SKM-1 (cell line): ENCODE results near the gene UTF1.

ENCODE experiments used
- DNase-seq: peaks from one replicate; lab custom pipeline; 2025; ENCODE audit not compliant: unreplicated experiment; lab: John Stamatoyannopoulos, UW

The UTF1 gene

DNA sequence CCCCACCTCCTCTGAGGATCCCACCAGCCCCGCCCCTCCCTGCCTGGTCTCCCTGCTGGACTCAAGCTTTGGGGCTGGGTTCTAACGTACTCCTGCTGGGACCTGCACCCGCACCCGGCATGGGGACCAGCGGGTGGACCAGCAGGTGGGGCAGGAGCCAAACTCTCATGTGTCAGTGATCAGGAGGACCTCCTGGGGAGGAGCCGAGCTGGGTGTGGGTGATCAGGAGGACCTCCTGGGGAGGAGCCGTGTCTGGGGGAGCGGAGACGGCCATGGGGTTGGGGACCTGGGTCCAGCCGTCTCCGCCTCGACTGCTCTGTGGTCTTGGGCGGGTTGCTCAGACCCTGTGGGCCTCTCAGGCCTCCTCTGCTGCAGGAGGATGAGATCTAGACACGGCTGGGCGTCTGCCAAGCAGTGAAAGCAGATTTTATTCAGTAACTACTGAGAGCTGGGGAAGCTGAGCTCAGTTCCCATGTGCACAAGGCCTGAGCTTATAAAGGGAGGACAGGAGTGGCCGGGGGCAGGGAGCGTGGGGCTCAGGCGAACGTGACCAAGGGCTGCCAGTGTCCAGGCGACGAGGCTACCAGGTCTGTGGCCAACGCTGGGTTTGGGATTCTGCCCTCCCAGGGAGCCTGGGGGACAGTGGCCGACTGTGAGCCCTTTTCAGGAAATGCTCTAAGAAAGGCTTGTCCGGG is 33.6 kb upstream of the UTF1 start:
- DNase-seq, result no peak

- no peak for DNase-seq
Measured at GRCh38 chr10:133196936-133197758, 32.9 kb upstream of the UTF1 start.

GRCh38 chr10:133197786-133198185 is 32.2 kb upstream of the UTF1 start:
- no peak for DNase-seq

DNA sequence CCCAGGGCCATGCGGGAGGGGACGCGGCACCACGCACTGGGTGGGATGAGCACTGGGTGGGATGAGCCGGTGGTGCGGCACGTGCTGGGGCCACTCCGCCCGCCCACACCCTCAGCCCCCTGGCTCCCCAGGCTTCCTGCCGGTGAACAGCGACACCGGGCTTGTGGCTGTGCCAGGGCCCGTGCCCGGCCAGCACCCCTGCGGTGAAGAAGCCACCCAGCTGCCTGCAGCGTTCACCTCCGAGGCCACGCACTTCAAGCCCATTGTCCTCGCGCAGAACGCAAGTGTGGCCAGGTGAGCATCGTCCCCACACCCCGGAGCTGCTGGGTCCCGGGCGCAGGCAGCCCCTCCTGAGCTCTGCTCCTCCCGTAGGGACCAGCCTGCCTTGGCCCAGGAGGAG is 31.8 kb upstream of the UTF1 start:
- DNase-seq, result no peak

DNA sequence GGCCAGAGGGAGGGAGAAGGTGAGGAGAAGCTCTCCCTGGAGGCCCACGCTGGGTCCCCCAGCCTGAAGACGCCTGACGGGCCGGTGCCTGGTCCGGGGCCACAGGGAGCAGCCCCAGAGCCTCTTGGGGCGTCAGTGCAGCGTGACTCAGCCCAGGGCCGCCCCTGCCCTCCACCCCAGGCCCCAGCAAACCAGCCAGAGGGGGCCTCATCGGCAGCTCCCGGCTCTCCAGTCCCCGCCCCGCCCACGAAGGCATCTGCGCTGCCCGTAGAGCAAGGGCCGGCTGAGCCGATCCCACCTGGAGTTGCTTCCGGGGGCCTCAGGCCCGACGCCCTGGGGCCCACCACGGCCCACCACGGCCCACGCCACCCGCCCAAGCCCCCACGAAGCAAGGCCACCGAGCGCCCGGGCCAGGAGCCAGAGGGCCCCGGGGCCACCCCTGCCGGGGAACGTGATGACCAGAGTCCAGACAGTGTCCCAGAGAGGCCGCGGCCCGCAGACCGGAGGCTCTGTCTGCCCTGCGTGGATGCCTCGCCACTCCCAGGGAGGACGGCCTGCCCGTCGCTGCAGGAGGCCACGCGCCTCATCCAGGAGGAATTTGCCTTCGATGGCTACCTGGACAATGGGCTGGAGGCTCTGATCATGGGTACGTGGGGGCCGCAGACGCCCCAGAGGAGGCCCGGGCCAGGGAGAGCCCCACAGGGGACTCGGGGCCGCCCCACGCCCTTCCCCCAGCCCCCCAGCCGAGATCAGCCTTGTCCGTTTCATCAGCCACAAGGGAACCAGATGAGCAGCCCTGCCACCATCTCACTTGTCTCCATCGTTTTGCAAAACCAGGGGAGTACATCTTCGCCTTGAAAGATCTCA is 31.2 kb upstream of the UTF1 start:
- no peak for DNase-seq

- DNase-seq, result no peak
Measured at GRCh38 chr10:133199488-133199885, 30.5 kb upstream of the UTF1 start.

DNA sequence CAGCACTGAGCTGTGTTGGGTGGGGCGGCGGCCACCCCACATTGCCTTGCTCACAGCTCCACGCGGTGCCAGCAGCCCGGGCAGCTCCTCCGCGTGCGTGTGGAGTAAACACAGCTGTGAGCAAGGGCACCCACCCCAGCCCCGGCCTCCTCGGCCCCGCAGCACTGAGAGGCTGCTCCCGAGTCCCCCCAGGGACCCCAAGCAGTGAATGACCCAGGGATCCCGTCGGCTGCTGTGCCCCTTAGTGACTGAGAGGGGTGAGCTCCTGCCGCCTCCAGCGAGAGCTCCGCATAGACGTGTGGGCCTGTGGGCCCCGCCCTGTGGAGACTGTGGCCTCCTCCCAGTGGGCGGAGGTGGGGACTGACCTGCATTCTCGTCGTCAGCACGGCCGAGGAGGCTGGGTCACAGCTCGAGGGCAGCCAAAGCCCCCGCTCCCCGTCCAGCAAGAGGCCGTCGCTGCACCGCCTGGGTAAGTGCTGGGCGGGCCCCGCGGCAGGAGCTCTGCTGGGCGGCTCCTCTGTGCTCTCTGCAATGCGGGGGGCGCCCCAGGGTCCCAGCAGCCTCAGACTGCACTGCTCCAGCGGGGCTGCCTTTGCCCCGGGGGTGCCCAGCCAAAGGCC is 29.9 kb upstream of the UTF1 start:
- DNase-seq, result no peak

DNA sequence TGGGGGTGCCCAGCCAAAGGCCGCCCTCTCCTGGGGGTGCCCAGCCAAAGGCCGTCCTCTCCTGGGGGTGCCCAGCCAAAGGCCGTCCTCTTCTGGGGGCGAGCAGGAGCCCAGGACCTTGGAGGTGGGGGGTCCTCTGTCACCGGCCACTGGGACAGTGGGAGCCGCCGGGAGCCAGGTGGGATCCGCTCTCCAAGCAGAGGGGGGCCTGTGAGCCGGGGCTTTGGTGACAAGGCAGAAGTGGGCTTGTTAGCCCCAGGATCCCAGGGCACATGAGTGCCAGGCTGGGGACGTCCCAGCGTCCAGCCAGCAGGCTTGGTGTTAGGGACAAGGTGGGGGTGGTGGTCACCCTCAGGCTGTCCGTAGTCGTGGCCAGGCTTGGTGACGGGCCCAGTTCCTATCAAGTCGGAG is 29.4 kb upstream of the UTF1 start:
- no peak for DNase-seq

DNA sequence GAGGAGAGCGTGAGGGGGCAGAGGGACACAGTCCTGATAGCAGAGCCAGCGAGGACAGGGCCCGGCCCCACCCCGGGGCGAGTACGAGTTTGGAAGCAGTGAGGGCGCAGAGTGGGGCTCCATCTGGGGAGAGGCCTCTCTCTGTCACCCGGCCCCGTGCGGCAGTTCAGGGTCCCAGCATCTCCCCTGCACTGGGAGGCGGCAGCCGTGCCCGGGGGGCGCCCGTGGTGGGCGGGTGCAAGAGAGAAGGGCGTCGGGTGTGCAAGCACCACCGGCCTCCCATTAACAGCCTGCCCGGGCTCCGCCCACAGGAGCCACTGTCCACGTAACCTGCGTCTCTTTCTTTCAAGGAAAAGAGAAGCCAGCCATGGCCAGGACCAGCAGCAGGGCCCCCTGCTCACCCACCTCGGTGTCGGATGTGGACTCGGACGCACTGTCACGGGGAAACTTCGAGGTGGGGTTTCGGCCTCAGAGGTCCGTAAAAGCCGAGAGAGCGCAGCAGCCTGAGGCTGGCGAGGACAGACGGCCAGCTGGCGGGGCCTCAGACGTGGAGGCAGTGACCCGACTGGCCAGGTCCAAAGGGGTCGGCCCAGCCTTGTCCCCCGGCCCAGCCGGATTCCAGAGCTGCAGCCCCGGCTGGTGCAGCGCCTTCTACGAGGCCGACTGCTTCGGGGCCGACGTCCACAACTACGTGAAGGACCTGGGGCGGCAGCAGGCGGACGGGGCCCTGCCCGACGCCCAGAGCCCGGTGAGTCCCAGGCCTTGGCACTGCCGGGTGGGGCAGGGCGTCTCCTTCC is 28.7 kb upstream of the UTF1 start:
- no peak for DNase-seq

GRCh38 chr10:133201948-133202725 is 27.9 kb upstream of the UTF1 start:
- DNase-seq, result no peak

GRCh38 chr10:133202778-133203651 is 27.0 kb upstream of the UTF1 start:
- DNase-seq, result no peak

GRCh38 chr10:133203652-133204195 is 26.3 kb upstream of the UTF1 start:
- no peak for DNase-seq

- DNase-seq, result no peak
Measured at GRCh38 chr10:133204226-133205015, 25.6 kb upstream of the UTF1 start.

- DNase-seq, result no peak
Measured at GRCh38 chr10:133205146-133205545, 24.9 kb upstream of the UTF1 start.

DNA sequence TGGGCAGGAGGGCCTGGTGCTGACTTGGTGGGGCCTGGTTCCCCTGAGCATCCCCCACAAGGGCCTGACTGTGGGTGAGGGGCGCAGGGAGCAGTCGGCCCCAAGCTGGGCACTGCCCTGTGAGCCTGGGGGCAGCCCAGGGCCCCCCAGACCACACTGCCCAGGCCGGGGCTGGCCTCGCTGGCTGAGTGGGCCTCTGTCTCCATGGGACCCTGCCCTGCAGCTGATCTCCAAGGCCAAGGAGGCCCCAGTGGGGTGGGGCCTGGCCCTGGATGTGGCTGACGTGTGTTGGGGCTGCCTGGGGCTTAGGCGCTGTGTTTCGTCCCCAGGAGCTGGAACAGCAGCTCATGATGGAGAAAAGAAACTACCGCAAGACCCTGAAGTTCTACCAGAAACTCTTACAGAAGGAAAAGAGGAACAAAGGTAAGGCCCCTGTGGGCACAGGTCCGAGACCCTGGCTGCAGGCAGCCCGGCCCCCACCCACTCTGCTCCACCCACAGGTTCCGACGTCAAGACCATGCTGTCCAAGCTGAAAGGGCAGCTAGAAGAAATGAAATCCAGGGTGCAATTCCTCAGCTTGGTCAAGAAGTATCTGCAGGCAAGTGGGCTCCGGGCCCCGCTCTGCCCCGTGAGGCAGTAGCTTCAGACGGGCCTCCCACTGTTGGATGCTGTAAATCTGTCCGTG is 23.5 kb upstream of the UTF1 start:
- no peak for DNase-seq

DNA sequence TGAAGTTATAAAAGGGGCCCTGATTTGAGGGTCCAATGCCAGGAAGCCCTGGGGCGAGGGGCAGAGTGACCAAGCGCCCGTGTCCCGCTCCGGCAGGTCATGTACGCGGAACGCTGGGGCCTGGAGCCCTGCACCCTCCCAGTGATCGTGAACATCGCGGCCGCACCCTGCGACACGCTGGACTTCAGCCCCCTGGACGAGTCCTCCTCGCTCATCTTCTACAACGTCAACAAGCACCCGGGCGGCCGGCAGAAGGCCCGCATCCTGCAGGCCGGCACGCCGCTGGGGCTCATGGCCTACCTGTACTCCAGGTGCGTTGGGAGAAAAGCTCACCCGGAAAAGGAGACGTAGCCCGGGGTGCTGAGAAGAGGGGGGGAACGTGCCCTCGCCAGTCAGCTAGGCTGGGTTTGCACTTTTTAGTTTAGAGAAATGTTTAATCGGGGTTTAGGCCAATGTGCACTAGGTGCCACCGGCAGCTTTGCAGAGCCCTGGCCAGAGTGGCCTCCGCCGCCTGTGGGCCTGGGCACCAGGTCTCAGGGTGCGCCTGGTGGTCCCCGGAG is 22.9 kb upstream of the UTF1 start:
- no peak for DNase-seq

GRCh38 chr10:133207627-133208026 is 22.4 kb upstream of the UTF1 start:
- no peak for DNase-seq
